Peyer's patch (tissue), 4 donors: Measurements from ENCODE around the gene RBBP4.

Experiments
- CTCF ChIP-seq, 6 experiments: fragments of 450-650 bp in 4 of 6; fragments of 200-600 bp in 2 of 6; sonication (generic) in 1 of 6; IDR thresholded peaks; one replicate each; pipeline ENCODE4 v1.5.1; 2017 to 2019; ENCODE audit warnings: antibody characterized with exemption in 6 of 6, mild to moderate bottlenecking in 3 of 6, moderate library complexity in 1 of 6
- POLR2A ChIP-seq, 2 donors: fragments of 450-650 bp; IDR thresholded peaks; one replicate each; pipeline ENCODE4 v1.5.1; 2017; ENCODE audit warnings: antibody characterized with exemption in 2 of 2, mild to moderate bottlenecking in 2 of 2, moderate library complexity in 2 of 2

- TF ChIP-seq CTCF (IDR thresholded peaks at IDR 0.05) = no peak
- TF ChIP-seq POLR2A (IDR thresholded peaks at IDR 0.05) = no peak
Observed at GRCh38 chr1:32647308-32648134, 3.5 kb upstream of the RBBP4 start.
